DMS79 (cell line): ENCODE results near the gene CD300C.
"Not testable (repeated sequence)": the region's sequence is repeated elsewhere in the genome, so short reads cannot be mapped to it uniquely, and the experiment has no call there.

ENCODE experiments used
- DNase-seq: peaks from one replicate; lab custom pipeline; 2025; lab: John Stamatoyannopoulos, UW

CD300C gene

DNA sequence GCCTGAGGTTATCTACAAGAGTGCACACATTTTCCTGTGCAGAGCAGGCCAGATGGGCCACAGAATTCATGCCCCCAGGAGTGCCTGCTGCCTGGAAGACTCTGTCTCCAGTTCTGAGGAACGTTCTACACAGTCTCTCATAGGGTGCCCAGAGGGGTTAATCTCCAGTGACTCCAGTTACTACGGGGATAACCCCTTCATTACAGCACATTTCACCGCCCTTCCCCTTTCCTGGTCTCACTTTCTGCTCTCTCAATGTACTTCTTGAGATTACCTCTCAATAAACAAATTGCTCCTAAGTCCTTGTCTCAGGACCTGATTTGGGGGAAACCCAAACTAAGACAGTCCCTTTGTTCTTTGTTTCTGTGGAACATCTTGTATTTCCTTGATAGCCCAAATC lies 15.7 kb upstream of the CD300C start:
- DNase-seq: no peak

- DNase-seq: no peak
Observed at GRCh38 chr17:74558882-74559519, 13.1 kb upstream of the CD300C start.

GRCh38 chr17:74558402-74558801 lies 12.5 kb upstream of the CD300C start:
- DNase-seq: not testable (repeated sequence)

DNA sequence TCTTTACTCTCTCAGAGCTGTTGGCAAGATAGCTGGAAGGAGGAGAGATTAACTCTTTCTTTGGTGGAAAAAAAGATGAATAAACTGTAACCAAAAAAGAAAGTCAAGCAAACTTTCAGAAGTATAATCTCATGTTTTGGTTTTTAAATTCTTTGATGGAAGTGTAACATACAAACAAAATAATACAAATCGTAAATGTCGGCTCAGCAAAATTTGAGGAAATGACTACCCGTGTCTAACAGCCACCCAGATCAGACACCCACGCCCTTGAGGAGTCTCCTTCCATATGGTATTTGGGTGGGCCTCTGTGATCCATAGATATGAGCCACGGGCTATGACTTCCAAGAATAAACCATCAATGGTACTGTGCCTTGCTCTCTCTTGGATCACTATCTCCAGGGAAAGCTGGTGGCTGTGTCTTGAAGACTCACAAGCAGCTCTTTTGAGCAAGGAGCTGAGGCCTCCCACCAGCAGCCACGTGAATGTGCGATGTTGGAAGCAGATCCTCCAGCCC lies 9.6 kb upstream of the CD300C start:
- DNase-seq: no peak

- DNase-seq: no peak
Observed at GRCh38 chr17:74554909-74555308, 9.0 kb upstream of the CD300C start.

DNA sequence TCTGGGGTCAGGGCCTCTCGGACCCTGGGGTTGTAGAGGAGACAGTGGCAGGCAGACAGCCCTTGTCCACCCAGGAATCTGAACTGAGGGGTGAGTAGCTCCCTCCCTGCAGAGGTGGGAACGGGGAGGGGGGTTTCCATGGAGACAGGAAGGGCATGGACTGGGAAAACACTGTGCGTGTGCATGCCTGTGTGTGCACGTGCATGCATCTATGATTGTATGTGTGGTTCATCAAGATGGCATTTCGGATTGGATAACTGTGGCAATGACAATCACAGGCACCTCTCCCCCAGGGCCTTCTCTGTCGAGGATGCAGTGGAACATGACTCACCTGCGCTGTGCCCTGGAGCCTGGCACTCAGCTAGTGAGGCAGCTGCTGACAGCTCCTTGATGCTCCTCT lies 6.1 kb upstream of the CD300C start:
- DNase-seq: no peak

- no peak for DNase-seq
Observed at GRCh38 chr17:74550602-74551001, 4.7 kb upstream of the CD300C start.

DNA sequence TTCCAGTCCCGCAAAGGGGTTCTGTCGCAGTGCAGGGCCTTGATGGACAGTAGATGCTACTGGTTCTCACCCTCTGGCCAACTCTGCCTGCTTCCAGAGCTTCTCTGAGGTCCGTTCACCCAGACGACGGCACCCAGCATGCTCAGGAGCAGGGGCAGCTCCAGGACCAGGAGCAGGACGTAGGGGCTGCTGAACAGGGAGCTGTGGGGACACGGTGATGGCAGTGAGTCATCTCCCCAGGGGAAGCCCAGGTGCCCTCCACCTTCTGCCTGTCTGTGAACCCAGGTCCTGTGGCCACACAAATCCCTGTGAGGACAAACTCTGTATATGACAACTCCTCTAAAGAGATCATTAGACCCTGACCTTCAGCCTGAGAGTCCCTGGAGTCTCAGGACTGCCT lies 3.4 kb upstream of the CD300C start:
- DNase-seq: no peak

DNA sequence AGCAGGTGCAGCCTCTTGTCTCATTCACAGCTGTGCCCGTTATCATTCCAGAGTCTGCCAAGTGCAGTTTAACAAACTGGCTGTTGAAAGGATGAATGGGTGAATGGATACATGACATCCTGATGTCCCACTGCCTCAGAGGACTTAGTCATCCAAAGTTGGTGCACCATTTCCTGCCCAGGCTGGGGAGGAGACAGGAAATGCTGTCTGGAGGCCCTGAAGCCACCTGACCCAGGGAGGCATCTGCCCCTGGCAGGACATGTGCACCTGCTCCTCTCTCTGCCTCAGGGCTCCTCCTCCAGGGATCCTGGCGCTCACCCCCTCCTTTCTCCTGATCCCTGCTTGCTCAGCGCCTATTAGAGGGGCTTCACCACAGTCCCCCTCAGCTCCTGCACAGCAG lies 1.8 kb upstream of the CD300C start:
- no peak for DNase-seq

GRCh38 chr17:74547264-74547663 lies 1.3 kb upstream of the CD300C start:
- no peak for DNase-seq

DNA sequence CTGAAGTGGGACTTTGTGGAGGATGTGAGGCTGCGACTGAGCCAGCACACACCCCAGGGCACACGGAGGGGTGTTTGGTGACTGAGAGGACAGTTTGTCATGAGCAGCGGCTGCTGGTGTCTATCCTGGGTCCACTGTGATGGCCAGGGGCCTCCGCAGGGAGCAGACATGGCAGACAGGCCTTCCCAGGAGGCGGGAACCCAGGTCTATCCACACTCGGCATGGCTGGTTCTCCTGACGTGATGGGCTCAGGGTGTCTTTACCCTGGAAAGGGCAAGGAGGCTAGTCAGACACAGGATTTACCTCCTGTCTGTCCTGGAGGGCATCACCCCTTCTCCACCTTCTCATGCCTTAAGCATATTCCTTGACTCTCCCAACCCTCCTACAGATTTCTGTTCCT lies 671 bp upstream of the CD300C start:
- no peak for DNase-seq

GRCh38 chr17:74544991-74545842 lies 698 bp downstream of the CD300C start:
- DNase-seq: no peak

DNA sequence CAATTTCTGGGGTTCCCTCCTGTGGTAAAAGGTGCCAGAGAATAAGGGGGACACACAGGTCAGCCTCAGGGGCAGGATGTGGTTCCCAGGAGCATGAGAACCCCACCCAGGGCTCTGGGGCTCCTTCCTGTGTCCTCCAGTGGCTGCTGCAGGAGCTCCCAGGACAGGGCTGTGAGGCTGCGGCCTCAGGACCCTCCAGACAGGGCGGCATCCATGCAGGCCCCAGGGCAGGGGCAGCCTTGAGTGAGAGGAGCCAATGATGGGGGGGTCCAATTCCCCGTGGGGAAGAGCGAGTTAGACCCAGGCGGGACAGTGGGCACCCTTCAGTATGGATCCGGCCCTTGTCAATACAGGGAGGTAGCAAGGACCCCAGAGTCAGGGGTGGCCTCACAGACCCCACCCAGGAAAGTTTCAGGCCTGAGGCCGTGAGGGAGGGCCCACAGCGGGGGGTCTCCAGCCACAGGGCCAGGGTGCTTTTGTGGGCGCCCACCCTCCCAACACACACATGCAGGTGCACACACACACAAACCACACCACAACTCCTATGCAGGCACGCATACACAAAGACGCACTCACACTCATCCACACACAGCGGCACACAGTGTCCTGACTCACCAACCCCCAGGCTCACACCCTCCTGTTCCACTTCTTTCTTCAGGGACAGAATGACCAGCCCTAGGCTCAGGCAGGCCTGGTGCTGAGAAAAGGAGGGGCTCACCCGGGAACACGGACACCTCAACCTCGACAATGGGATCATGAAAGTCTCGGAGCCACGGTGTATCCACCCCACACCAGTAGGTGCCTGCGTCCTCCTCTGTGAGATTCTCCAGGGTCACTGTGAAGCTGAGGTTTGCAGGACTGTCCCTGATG lies 1.8 kb downstream of the CD300C start:
- DNase-seq: no peak

GRCh38 chr17:74543406-74543805 lies 2.5 kb downstream of the CD300C start:
- no peak for DNase-seq

GRCh38 chr17:74542727-74543383 lies 3.1 kb downstream of the CD300C start:
- no peak for DNase-seq

DNA sequence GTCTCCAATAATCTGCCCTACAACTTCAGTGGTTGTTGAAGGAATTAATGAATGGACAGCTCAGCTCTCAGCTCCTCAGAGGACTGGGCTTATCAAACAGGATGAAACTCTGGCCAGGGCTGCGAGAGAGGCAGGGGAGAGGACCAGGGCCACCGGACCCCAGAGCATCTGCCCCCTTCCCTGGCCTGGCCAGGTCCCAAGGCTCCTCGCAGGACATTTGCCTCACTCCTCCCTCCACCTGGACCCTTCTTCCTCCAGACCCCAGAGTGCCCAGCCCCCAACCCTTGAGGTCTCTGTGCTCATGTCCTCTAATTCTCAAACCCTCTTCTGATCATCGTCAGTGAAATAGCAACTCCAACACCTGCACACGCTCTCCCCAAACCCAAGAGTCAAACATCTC lies 3.7 kb downstream of the CD300C start:
- no peak for DNase-seq

DNA sequence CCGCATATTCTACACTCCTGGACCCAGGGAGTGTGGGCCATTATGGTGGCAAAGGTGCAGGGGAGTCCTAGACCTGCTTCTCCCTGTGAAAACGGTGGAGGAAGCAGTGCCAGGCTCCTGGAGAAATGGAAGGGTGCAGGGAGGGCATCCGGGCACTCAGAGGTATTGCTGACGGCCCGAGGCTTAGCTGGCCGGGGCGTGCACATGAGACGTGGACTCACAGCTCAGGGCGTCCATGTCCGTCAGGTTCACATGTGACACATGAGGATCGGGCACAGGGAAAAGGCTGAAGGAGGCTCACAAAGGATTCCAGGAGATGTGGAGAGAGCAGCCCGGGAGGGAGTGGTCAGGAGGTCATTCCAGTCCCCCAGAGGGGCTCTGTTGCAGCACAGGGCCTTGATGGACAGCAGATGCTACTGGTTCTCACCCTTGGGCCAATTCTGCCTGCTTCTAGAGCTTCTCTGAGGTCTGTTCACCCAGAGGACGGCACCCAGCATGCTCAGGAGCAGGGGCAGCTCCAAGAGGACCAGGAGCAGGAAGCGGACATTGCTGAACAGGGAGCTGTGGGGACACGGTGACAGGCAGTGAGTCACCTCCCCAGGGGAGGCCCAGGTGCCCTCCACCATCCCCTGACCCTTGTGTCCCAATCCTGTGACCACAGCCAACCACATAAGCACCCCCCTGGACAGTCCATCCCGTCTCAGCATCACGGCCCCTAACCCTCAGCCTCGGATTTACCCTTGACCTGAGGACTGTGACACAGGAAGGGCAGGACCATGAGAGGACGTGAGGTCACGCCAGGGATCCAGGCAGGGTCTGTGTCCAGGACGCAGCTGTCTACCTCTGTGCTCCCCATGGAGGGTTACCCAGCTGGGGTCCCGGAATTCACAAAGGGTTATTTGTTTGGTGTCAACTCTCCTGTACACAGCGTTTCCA lies 4.5 kb downstream of the CD300C start:
- DNase-seq: no peak

- DNase-seq: no peak
Observed at GRCh38 chr17:74539281-74539820, 6.6 kb downstream of the CD300C start.

DNA sequence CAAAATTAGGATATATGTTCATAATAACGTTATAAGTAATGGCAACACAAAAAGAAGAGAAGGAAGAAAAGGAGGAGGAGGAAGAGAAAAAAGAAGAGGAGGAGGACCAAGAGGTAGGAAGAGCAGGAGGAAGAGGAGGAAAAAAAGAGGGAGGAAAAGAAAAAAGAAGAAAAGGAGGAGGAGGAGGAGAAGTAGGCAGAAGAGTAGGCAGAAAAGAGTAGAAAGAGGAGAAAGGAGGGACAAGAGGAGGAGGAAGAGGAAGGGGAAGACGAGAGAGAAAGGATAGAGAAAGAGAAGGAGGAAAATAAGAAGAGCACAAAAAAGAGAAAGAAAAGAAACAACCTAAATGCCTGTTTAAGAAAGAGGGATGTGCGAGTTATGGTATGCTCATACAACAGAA lies 9.0 kb downstream of the CD300C start:
- DNase-seq: no peak

- no peak for DNase-seq
Observed at GRCh38 chr17:74532115-74532514, 13.8 kb downstream of the CD300C start.
